OCI-LY7 (cell line): ENCODE data around the gene RNF182.

Experiments
- EZH2phosphoT487 ChIP-seq: fragments of 200-600 bp; sonication (generic); IDR thresholded peaks from 2 replicates; pipeline ENCODE4 v1.6.1; 2018; ENCODE audit warnings: low read depth, borderline replicate concordance, mild to moderate bottlenecking, mixed run types, antibody characterized with exemption, low read length, moderate library complexity, mixed read lengths
- TF ChIP-seq, protein P1 (sequence below): fragments of 200-600 bp; sonication (generic); conservative IDR thresholded peaks from 2 replicates; pipeline ENCODE4 v1.5.1; 2014; ENCODE audit warnings: mild to moderate bottlenecking, antibody characterized with exemption, low read length, moderate library complexity, mixed read lengths

DNA sequence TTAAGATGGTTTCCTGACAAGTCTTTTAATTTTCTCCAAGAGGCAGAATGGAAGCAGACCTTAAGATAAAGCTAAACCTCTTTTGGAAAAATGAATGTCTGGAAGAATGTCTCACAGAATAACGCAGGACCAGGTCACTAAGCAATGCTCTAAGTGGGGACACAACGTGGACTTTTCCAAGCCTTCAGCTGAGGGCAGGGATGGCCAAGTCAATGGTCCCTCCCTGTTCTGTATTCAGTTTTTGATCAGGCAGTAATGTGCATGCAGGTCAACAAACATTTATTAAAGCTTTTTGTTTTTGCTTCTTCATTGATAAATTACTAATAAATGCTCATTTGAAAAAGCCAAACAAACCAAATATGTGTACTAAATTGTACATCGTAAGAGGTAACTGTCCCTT is 2.0 kb upstream of the RNF182 start:
- TF ChIP-seq, protein P1, sequence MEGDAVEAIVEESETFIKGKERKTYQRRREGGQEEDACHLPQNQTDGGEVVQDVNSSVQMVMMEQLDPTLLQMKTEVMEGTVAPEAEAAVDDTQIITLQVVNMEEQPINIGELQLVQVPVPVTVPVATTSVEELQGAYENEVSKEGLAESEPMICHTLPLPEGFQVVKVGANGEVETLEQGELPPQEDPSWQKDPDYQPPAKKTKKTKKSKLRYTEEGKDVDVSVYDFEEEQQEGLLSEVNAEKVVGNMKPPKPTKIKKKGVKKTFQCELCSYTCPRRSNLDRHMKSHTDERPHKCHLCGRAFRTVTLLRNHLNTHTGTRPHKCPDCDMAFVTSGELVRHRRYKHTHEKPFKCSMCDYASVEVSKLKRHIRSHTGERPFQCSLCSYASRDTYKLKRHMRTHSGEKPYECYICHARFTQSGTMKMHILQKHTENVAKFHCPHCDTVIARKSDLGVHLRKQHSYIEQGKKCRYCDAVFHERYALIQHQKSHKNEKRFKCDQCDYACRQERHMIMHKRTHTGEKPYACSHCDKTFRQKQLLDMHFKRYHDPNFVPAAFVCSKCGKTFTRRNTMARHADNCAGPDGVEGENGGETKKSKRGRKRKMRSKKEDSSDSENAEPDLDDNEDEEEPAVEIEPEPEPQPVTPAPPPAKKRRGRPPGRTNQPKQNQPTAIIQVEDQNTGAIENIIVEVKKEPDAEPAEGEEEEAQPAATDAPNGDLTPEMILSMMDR: no peak
- TF ChIP-seq EZH2phosphoT487: no peak
